Nephron (organoid): ENCODE measurements around the gene CUL9.
A peak's percentile ranks its signal among the peaks of the same experiment; 100 is the strongest.

ENCODE experiments used
- H3K27ac Mint-ChIP-seq, 3 experiments: 2 replicates each; pipeline ENCODE4 v1.8.0; 2020; ENCODE audit warnings: mixed read lengths in 3 of 3, mild to moderate bottlenecking in 2 of 3, moderate library complexity in 1 of 3
- H3K27me3 Mint-ChIP-seq: 2 replicates; pipeline ENCODE4 v1.8.0; 2021; ENCODE audit warnings: low read depth, mild to moderate bottlenecking, moderate library complexity, mixed read lengths
- H3K36me3 Mint-ChIP-seq: 2 replicates; pipeline ENCODE4 v1.8.0; 2020; ENCODE audit warnings: low read depth, mixed read lengths
- H3K4me1 Mint-ChIP-seq: 2 replicates; pipeline ENCODE4 v1.8.0; 2020; ENCODE audit warnings: mixed read lengths
- H3K4me3 Mint-ChIP-seq, 3 experiments: 2 replicates each; pipeline ENCODE4 v1.8.0; 2020; ENCODE audit warnings: mild to moderate bottlenecking in 3 of 3, mixed read lengths in 3 of 3, moderate library complexity in 2 of 3
- H3K9me3 Mint-ChIP-seq: 2 replicates; pipeline ENCODE4 v1.8.0; 2020; ENCODE audit warnings: mixed read lengths
- TF ChIP-seq, protein P1 (sequence below), 3 experiments: fragments of 200-600 bp; sonication (generic); IDR thresholded peaks; one replicate each; pipeline ENCODE4 v1.5.0; 2021; ENCODE audit warnings: antibody characterized with exemption in 3 of 3; ENCODE audit not compliant: unreplicated experiment in 3 of 3

Gene CUL9

DNA sequence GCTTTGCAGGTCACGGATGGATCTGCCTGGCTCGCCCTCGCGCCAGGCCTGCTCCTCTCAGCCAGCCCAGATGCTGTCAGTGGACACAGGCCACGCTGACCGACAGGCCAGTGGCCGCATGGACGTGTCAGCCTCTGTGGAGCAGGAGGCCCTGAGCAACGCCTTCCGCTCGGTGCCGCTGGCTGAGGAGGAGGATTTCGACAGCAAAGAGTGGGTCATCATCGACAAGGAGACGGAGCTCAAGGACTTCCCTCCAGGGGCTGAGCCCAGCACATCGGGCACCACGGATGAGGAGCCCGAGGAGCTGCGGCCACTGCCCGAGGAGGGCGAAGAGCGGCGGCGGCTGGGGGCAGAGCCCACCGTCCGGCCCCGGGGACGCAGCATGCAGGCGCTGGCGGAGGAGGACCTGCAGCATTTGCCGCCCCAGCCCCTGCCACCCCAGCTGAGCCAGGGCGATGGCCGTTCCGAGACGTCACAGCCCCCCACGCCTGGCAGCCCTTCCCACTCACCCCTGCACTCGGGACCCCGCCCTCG is 80.9 kb downstream of the CUL9 start:
- peaks cover 18% of the 10 kb centered on the region for H3K27me3 Mint-ChIP-seq
- H3K27ac Mint-ChIP-seq = no peak overlapping the region
- H3K36me3 Mint-ChIP-seq = no peaks in the 10 kb centered on the region
- peaks cover 21% of the 10 kb centered on the region for H3K4me1 Mint-ChIP-seq
- H3K9me3 Mint-ChIP-seq = no peaks in the 10 kb centered on the region
- TF ChIP-seq, protein P1, sequence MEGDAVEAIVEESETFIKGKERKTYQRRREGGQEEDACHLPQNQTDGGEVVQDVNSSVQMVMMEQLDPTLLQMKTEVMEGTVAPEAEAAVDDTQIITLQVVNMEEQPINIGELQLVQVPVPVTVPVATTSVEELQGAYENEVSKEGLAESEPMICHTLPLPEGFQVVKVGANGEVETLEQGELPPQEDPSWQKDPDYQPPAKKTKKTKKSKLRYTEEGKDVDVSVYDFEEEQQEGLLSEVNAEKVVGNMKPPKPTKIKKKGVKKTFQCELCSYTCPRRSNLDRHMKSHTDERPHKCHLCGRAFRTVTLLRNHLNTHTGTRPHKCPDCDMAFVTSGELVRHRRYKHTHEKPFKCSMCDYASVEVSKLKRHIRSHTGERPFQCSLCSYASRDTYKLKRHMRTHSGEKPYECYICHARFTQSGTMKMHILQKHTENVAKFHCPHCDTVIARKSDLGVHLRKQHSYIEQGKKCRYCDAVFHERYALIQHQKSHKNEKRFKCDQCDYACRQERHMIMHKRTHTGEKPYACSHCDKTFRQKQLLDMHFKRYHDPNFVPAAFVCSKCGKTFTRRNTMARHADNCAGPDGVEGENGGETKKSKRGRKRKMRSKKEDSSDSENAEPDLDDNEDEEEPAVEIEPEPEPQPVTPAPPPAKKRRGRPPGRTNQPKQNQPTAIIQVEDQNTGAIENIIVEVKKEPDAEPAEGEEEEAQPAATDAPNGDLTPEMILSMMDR (IDR thresholded peaks at IDR 0.05; ENCODE audit: unreplicated experiment in 3 of 3) = no peak
- H3K4me3 Mint-ChIP-seq = no peak overlapping the region

DNA sequence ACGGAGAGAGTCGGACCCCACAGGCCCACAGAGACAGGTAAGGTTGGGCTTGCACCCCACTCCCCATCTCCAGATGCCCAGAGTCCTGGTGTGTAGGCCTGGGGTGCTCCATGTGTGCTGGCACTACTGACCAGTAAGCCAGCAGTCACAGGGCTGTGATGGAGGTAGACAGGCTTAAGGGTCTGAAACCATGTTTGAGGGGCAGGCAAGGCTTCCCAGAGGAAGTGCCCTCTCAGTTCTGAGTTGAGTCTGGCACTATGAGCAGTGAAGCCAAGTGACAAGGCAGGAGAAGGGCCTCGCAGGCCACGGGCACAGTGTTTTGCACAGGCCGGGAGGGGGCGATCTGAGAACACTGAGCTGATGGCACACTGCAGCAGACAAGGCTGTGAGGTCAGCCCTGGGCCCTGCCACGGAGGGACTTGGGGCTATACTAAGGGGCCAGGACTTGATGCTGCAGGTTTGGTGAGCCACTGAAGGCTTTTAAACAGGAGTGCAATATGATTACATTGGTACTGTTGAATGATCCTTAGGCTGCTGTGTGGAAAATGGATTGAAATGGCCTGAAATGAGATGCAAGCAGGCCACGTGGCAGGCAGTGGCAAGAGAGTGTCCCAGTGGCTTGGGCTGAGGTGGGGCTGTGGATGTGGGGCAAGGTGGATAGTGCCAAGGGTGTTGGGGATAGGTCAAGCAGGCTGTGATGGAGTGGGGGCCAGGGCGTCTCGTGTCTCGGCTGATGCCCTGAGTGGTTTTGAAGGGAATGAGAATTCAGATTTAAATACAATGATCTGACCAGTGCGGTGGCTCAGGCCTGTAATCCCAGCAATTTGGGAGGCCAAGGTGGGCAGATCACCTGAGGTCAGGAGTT is 81.5 kb downstream of the CUL9 start:
- H3K4me1 Mint-ChIP-seq = peaks cover 23% of the 10 kb centered on the region
- TF ChIP-seq, protein P1 (IDR thresholded peaks at IDR 0.05; ENCODE audit: unreplicated experiment in 3 of 3) = peak; percentile 73 to 85 (median 75)
- no peaks in the 10 kb centered on the region for H3K9me3 Mint-ChIP-seq
- H3K27me3 Mint-ChIP-seq = peaks cover 25% of the 10 kb centered on the region
- H3K4me3 Mint-ChIP-seq = no peak overlapping the region
- peak overlapping the region in 1 of 3 experiments; percentile 10 for H3K27ac Mint-ChIP-seq
- H3K36me3 Mint-ChIP-seq = no peaks in the 10 kb centered on the region

DNA sequence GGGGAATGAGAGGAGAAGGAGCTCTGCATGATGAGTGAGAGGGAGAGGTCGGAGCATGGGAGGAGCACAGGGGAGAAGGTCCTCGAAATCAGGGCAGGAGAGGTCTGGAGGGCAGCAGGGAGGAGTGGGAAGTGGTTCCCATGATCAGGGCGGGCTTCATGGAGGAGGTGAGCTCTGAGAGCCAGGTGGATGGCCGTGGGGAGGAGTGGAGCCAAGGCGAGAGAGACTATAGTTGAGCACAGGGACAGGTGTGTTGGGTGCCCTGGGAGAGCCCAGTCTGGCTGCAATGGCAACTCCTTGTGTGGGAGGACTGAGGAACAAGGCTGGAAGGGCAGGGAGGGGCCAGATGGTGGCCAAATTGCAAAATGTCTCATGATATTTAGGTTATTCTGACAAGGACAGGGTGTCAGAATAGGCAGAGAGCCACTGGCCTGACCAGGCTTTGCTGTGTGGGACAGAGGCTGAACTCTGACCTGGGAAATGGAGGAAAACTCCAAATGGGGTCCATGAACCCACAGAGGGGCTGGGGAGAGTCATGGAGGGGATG is 82.7 kb downstream of the CUL9 start:
- H3K27ac Mint-ChIP-seq = no peak overlapping the region
- peaks cover 27% of the 10 kb centered on the region for H3K27me3 Mint-ChIP-seq
- no peak overlapping the region for H3K4me3 Mint-ChIP-seq
- H3K9me3 Mint-ChIP-seq = no peaks in the 10 kb centered on the region
- H3K4me1 Mint-ChIP-seq = peaks cover 30% of the 10 kb centered on the region
- no peaks in the 10 kb centered on the region for H3K36me3 Mint-ChIP-seq
- TF ChIP-seq, protein P1 (IDR thresholded peaks at IDR 0.05; ENCODE audit: unreplicated experiment in 3 of 3) = no peak

DNA sequence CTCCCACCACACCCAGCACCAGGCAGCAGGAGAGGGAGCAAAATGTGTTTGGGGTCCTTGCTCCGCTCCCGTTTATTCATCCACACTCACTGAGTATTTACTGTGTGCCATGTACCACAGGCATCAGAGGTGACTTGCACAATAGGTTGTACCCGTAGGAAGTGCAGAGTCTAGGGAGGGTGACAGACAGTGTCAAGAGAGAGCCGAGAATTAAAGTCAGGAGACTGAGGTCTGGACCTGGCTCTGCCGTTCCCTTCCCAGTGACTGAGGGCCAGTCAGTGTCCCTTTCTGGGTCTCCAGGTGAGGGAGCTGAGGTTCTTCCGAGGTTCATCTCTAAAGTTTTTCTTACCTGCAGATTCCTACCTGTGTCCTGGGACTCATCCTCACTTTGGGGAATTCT is 83.6 kb downstream of the CUL9 start:
- peaks cover 34% of the 10 kb centered on the region for H3K27me3 Mint-ChIP-seq
- H3K36me3 Mint-ChIP-seq = no peaks in the 10 kb centered on the region
- H3K4me3 Mint-ChIP-seq = no peak overlapping the region
- H3K4me1 Mint-ChIP-seq = peaks cover 37% of the 10 kb centered on the region
- no peaks in the 10 kb centered on the region for H3K9me3 Mint-ChIP-seq
- no peak overlapping the region for H3K27ac Mint-ChIP-seq
- TF ChIP-seq, protein P1 (IDR thresholded peaks at IDR 0.05; ENCODE audit: unreplicated experiment in 3 of 3) = no peak

DNA sequence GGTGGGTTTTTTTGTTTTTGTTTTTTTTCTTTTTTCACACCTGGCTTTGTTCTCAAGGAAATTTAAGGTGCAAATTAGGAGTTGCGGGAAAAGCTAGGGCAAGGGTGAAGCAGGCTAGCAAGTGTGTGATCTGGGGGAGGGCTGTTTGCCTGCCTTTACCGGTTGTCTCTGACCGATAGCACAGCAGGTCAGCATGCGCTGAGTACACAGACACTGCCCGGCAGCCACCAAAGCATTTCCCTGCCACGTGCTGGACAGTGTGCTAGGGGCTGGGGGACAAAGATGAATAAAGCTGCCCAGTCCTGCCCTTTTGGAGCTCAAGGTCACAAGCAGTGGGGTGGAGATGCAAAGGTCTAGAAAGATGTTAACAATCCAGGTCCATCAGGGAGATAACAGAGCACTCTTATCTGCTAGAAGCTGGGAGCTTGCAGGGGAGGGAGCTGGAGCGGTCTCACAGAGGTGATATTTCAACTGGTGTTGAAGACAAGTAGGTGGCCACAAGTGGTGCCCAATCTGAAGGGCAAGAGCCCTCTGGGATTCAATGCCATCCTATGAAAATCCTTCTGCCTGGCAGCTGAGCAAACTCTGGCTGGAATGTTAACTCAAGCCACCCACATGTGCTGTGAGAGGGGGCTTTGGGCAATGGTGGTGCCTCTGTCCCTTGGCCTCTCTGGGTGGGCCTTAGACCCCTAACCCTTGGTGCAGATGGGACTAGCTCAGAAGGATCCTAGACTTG is 85.8 kb downstream of the CUL9 start:
- Mint-ChIP-seq H3K4me1 (peaks cover 36% of the 10 kb centered on the region), H3K27ac (peak overlapping the region; percentile 4 to 75 (median 49)), H3K36me3 (no peaks in the 10 kb centered on the region), H3K4me3 (peak overlapping the region in 1 of 3 experiments; percentile 58), H3K27me3 (peaks cover 45% of the 10 kb centered on the region), H3K9me3 (no peaks in the 10 kb centered on the region)
- TF ChIP-seq, protein P1 (IDR thresholded peaks at IDR 0.05; ENCODE audit: unreplicated experiment in 3 of 3) = no peak
